ENCODE measurements around the gene DDX51. TPM values are rescaled to one million over a fixed set of nuclear protein-coding genes. Genes with fewer than 3 reads are reported as not detected.
A peak's percentile ranks its signal among the peaks of the same experiment; 100 is the strongest.

The DDX51 gene
- total and polyA plus RNA-seq, 2 of the 13 experiments (the other 11 are each of a cell fraction or from before 2014, with no cell fraction given), result 10.1 TPM

GRCh38 chr12:132153501-132154340 is 9.6 kb upstream of the DDX51 start (continued):
- TF ChIP-seq KDM3A (CRISPR knock-in tag; IDR thresholded peaks at IDR 0.05; ENCODE audit: low read depth) (0 out of 2 replicates have a peak, but pooled peaks have one; percentile 57), JDP2 (CRISPR knock-in tag; IDR thresholded peaks at IDR 0.05; ENCODE audit: borderline replicate concordance) (no peak), BCL3 (CRISPR knock-in tag; IDR thresholded peaks at IDR 0.05) (peak; percentile 67; the same call in 1 of the 2 replicates), PTBP1 (IDR thresholded peaks at IDR 0.05; ENCODE audit: low read depth, low read length, poor library complexity, severe bottlenecking) (no peak), ELF3 (CRISPR knock-in tag; IDR thresholded peaks at IDR 0.05) (0 out of 2 replicates have a peak, but pooled peaks have one; percentile 22), HMGA1 (CRISPR knock-in tag; conservative IDR thresholded peaks at IDR 0.05) (no peak), ZNF574 (CRISPR knock-in tag; IDR thresholded peaks at IDR 0.05) (0 out of 2 replicates have a peak, but pooled peaks have one; percentile 31), FOXA3 (CRISPR knock-in tag; IDR thresholded peaks at IDR 0.05) (peak; percentile 24; the same call in 1 of the 2 replicates), ZNF10 (CRISPR knock-in tag; IDR thresholded peaks at IDR 0.05; ENCODE audit: borderline replicate concordance, low read depth) (no peak), THAP8 (CRISPR knock-in tag; IDR thresholded peaks at IDR 0.05; ENCODE audit: borderline replicate concordance) (no peak), MAFF (IDR thresholded peaks at IDR 0.05; ENCODE audit: low read depth, low read length) (no peak), ZNF136 (CRISPR knock-in tag; IDR thresholded peaks at IDR 0.05; ENCODE audit: low read depth) (no peak), RFX1 (IDR thresholded peaks at IDR 0.05) (no peak), ZNF720 (CRISPR knock-in tag; IDR thresholded peaks at IDR 0.05) (no peak), RARA (CRISPR knock-in tag; IDR thresholded peaks at IDR 0.05) (0 out of 2 replicates have a peak, but pooled peaks have one; percentile 13), EEA1 (CRISPR knock-in tag; IDR thresholded peaks at IDR 0.05; ENCODE audit: borderline replicate concordance) (no peak), STAT5B (CRISPR knock-in tag; IDR thresholded peaks at IDR 0.05) (no peak), BORCS8-MEF2B (CRISPR knock-in tag; IDR thresholded peaks at IDR 0.05) (0 out of 2 replicates have a peak, but pooled peaks have one; percentile 9), MTERF4 (CRISPR knock-in tag; IDR thresholded peaks at IDR 0.05) (peak; percentile 82), ZNF503 (CRISPR knock-in tag; IDR thresholded peaks at IDR 0.05) (no peak), HOXA9 (CRISPR knock-in tag; IDR thresholded peaks at IDR 0.05; ENCODE audit: borderline replicate concordance) (no peak)
